NCI-H226 (cell line): ENCODE measurements around the gene C22orf23.

Experiments
- DNase-seq: peaks from one replicate; pipeline ENCODE4 v3.0.0-alpha.2; 2015

Gene C22orf23

GRCh38 chr22:37896939-37897338 lies 56.5 kb downstream of the C22orf23 start:
- no peak for DNase-seq

DNA sequence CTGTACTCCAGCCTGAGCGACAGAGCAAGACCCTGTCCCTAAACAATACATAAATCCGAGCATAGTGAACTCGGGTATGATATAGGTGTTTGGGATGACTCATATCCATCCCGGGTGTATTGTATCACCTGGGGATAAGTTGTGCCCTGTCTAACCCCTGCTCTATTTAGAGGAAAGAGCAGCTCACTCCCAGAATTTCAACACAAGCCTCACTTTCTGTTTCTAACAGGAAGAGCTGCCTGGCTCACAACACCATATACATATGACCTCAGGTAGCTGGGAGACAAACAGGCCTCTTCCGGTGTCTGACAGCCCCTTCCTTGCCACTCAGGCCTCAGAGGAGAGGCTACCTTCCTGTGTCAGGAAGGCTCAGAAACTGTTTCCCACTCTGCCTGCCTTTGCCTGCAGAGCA lies 57.2 kb downstream of the C22orf23 start:
- peak; percentile 53 for DNase-seq

DNA sequence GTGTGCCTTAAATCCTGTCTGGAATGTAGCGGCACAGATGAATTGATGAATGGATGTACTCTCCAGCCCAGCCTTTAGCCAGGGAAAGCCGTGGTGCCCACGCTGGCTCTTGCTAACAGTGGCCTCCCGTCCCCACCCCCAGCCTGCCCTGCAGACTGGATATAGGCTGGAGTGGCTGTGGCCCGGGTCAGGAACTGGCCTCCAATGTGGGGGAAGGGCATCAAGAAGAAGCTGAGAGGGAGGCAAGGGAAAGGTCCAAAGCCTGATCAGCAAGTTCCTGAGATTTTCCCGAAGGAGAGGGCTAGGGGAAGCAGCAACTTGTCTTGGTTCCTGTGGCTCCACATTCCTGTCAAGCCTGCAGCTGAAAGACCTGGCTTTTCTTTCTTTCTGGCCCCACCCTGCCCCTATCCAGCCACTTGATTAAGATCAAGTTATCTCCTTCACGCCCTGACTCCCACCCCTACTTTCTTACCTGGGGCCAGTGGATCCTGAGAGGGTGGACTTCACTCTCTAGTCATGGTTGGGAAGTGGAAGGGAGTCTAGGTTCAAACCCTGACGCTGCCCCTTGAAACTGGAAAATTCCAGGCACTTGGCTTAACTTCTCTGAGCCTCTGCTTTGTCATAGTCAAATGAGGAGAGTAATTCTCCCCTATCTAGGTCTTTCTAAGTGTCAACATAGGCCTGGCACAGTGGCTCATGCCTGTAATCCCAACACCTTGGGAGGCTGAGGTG lies 58.3 kb downstream of the C22orf23 start:
- DNase-seq = peak; percentile 16

- DNase-seq = no peak
Measured at GRCh38 chr22:37893583-37893983, 59.8 kb downstream of the C22orf23 start.
